ENCODE results near the gene AOX1. TPM values are rescaled to one million over a fixed set of nuclear protein-coding genes. Genes with fewer than 3 reads are reported as not detected.

AOX1 gene
- total RNA-seq, 4 donors from 2014 or later: 22.1 to 41.8 (median 34.0) TPM

- intact Hi-C loops (cut with DNase I; ENCODE audit: low total_unique reads): loop anchor here (5.0 to 10.0 kb wide), 3 partner anchors 124 to 726 kb away; partner anchors contain the start of gene KCTD18
- H3K27me3 ChIP-seq: no peaks in the 10 kb centered on the region
- TF ChIP-seq CTCF (IDR thresholded peaks at IDR 0.05 in 4 of 5, conservative IDR thresholded peaks at IDR 0.05 in 1 of 5) (no peak), POLR2A (IDR thresholded peaks at IDR 0.05) (no peak)
- in situ Hi-C loops (cut with MboI; ENCODE audit: low sequenced_read_pairs in 4 of 4): loop anchor here (10.0 to 25.0 kb wide), 5 partner anchors 111 to 739 kb away; partner anchors contain the start of genes AOX1 (in 1 of the 4), BZW1 (in 1 of the 4), HYCC2 (in 1 of the 4) and MAIP1 (in 1 of the 4)
- DNase-seq: no peak
- H3K4me3 ChIP-seq: no peak overlapping the region
- H3K27ac ChIP-seq: no peak overlapping the region
- no peaks in the 10 kb centered on the region for H3K4me1 ChIP-seq
- H3K36me3 ChIP-seq: no peaks in the 10 kb centered on the region
- no peak for ATAC-seq
- no peaks in the 10 kb centered on the region for H3K9me3 ChIP-seq
These were observed 115.0 kb downstream of the AOX1 start for GRCh38 chr2:200700856-200701255.

GRCh38 chr2:200702044-200702443, 116.2 kb downstream of the AOX1 start:
- Histone ChIP-seq H3K27ac (no peak overlapping the region), H3K4me1 (no peaks in the 10 kb centered on the region), H3K4me3 (no peak overlapping the region), H3K27me3 (no peaks in the 10 kb centered on the region), H3K9me3 (no peaks in the 10 kb centered on the region), H3K36me3 (no peaks in the 10 kb centered on the region)
- ATAC-seq (no peak), DNase-seq (no peak)
- in situ Hi-C loops (cut with MboI; ENCODE audit: low sequenced_read_pairs in 4 of 4) (loop anchor here (10.0 to 25.0 kb wide), 5 partner anchors 110 to 740 kb away; partner anchors contain the start of genes AOX1 (in 1 of the 4), BZW1 (in 1 of the 4), HYCC2 (in 1 of the 4) and MAIP1 (in 1 of the 4)), intact Hi-C loops (cut with DNase I; ENCODE audit: low total_unique reads) (loop anchor here (5.0 to 10.0 kb wide), 3 partner anchors 125 to 727 kb away; partner anchors contain the start of gene KCTD18)
- TF ChIP-seq CTCF (IDR thresholded peaks at IDR 0.05 in 4 of 5, conservative IDR thresholded peaks at IDR 0.05 in 1 of 5): no peak
- TF ChIP-seq POLR2A (IDR thresholded peaks at IDR 0.05): no peak

- no peaks in the 10 kb centered on the region for H3K36me3 ChIP-seq
- TF ChIP-seq POLR2A (IDR thresholded peaks at IDR 0.05) (no peak), CTCF (IDR thresholded peaks at IDR 0.05 in 4 of 5, conservative IDR thresholded peaks at IDR 0.05 in 1 of 5) (no peak)
- H3K4me1 ChIP-seq: no peaks in the 10 kb centered on the region
- in situ Hi-C loops (cut with MboI; ENCODE audit: low sequenced_read_pairs in 4 of 4): loop anchor here (10.0 to 25.0 kb wide), 5 partner anchors 110 to 740 kb away; partner anchors contain the start of genes AOX1 (in 1 of the 4), BZW1 (in 1 of the 4), HYCC2 (in 1 of the 4) and MAIP1 (in 1 of the 4)
- H3K27me3 ChIP-seq: no peaks in the 10 kb centered on the region
- DNase-seq (no peak), ATAC-seq (no peak)
- H3K9me3 ChIP-seq: no peaks in the 10 kb centered on the region
- H3K27ac ChIP-seq: no peak overlapping the region
- no peak overlapping the region for H3K4me3 ChIP-seq
- intact Hi-C loops (cut with DNase I; ENCODE audit: low total_unique reads): loop anchor here (5.0 to 10.0 kb wide), 3 partner anchors 125 to 728 kb away; partner anchors contain the start of gene KCTD18
These were observed 116.9 kb downstream of the AOX1 start for GRCh38 chr2:200702646-200703118.

GRCh38 chr2:200703127-200703925, 117.5 kb downstream of the AOX1 start:
- no peak for ATAC-seq
- H3K27ac ChIP-seq: no peak overlapping the region
- H3K9me3 ChIP-seq: no peaks in the 10 kb centered on the region
- H3K4me3 ChIP-seq: no peak overlapping the region
- H3K4me1 ChIP-seq: no peaks in the 10 kb centered on the region
- H3K36me3 ChIP-seq: no peaks in the 10 kb centered on the region
- intact Hi-C loops (cut with DNase I; ENCODE audit: low total_unique reads): loop anchor here (5.0 to 10.0 kb wide), 3 partner anchors 126 to 729 kb away; partner anchors contain the start of gene KCTD18
- TF ChIP-seq POLR2A (IDR thresholded peaks at IDR 0.05) (no peak), CTCF (IDR thresholded peaks at IDR 0.05 in 4 of 5, conservative IDR thresholded peaks at IDR 0.05 in 1 of 5) (peak in 4 of 5 experiments; percentile 11 to 36 (median 22))
- DNase-seq: no peak
- in situ Hi-C loops (cut with MboI; ENCODE audit: low sequenced_read_pairs in 4 of 4): loop anchor here (10.0 to 25.0 kb wide), 5 partner anchors 109 to 741 kb away; partner anchors contain the start of genes AOX1 (in 1 of the 4), BZW1 (in 1 of the 4), HYCC2 (in 1 of the 4) and MAIP1 (in 1 of the 4)
- H3K27me3 ChIP-seq: no peaks in the 10 kb centered on the region

Measured in gastrocnemius medialis (tissue), 4 donors.